GM19463 (cell line): ENCODE measurements around the gene YY1.
"Not testable (repeated sequence)": the region's sequence is repeated elsewhere in the genome, so short reads cannot be mapped to it uniquely, and the experiment has no call there.

Experiments used
- ATAC-seq: cut with Tn5 transposase; IDR thresholded peaks from one replicate; pipeline ENCODE4 v1.9.1; 2021; ENCODE audit warnings: mild to moderate bottlenecking, moderate library complexity; ENCODE audit not compliant: unreplicated experiment

The YY1 gene

GRCh38 chr14:100294213-100294962, 55.4 kb downstream of the YY1 start:
- ATAC-seq = peak; percentile 41

DNA sequence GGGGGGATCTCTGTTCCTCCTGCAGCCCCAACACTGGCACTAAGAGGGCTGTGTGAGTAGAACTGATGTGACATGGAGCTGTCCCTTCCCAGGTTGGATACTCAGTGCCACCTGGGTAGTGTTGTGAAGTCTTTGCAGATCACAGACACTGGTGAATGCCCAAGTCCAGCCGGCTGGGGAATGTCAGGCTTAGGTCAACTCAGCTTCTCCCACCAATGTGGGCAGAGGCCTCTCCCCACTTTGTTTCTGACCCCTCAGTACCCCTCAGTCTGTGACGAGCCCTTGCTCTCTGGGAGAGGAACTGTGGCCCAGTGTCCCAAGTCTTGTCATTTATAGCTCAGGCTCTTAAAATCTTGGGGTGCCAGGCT, 56.0 kb downstream of the YY1 start:
- ATAC-seq = no peak

- ATAC-seq = no peak
Measured at GRCh38 chr14:100295376-100296105, 56.6 kb downstream of the YY1 start.

- ATAC-seq = no peak
Measured at GRCh38 chr14:100296106-100296651, 57.2 kb downstream of the YY1 start.

GRCh38 chr14:100296729-100297128, 57.8 kb downstream of the YY1 start:
- ATAC-seq = not testable (repeated sequence)

GRCh38 chr14:100297320-100298300, 58.7 kb downstream of the YY1 start:
- peak; percentile 86 for ATAC-seq

DNA sequence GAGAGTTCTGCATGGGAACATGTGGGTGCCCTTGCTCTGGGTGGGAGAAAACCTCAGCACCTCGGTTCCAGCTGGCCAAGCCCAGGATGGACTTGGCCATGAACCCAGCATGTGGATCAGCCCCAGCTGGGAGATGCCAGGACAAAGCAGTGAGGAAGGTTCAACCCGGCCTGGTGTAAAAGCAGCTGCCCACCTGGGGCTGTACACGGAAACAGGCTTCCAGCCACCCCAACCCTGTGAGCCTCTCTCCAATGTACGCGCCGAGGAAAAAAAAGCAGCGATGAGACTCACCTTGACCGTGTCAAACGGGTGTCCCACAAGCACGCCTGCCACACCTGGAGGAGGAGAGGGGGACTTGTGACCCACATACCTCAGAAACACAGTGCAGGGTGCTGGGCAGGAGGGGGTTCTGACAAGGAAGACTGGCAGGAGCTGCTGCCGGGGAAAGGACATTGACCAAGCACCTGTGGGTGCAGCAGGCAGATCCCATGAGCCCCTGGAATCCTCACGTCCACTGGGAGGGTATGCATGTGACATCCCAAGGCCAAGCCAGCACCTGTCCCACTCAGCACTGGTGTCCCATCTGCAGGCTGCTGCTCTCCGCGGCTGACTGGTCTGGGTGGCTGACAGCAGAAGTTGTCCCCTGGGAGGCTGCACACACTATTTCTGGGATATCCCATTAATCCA, 59.8 kb downstream of the YY1 start:
- no peak for ATAC-seq

GRCh38 chr14:100299238-100299560, 60.3 kb downstream of the YY1 start:
- ATAC-seq = no peak

DNA sequence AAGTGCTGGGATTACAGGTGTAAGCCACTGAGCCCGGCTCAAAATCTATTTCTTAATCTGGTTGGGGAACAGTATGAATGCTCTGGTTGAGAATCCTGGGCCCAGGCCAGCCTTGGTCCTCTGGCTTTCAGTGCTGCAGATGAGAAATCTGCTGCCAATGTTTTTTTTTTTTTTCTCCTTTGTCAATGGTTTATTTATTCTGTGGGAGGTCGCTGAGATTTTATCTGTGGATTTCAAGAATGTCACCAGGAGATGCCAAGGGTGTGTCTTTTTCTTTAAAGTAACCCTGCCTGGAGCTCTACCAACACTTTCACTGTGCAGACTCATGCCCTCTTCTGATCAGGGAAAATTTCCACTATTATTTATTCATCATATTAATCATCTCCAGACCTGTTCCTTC, 63.7 kb downstream of the YY1 start:
- ATAC-seq = no peak

DNA sequence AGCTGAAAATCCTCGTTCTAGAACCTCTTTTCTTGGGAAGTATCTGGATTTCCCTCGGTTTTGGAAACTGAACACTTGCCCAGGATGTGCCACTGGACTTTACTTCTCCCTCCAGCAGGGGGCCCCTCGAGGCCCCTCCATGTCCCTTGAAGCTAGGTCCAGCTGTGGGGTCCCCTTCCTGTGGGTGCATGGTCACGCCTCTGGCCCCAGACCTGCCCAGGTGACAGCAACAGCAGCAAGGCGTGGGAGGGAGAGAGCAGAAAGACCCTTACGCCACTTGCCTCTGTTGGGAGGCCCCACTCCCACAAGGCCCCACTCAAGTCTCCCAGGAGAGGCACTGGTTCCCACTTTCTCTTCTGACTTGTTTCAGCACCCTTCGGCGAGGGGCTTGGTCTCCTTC, 64.2 kb downstream of the YY1 start:
- no peak for ATAC-seq

DNA sequence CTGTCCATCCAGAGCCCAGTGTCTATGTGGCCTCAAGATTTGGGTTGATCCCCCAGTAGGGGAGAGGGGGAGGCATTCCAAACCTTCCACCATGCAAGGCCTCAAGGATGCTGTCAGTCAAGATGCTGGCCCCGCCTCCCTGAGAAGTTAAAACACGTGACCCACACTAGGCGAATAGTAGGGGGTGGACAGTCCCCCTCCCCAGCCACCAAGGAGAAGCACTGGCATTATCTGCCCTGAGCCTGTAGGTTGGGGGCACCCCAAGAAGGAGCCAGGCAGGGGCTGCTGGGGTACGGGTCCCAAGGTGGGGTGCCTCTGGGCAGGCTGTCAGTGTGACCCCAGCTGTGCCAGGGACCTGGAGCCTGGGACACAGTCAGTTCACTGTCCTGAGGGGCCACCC, 65.0 kb downstream of the YY1 start:
- ATAC-seq = no peak

DNA sequence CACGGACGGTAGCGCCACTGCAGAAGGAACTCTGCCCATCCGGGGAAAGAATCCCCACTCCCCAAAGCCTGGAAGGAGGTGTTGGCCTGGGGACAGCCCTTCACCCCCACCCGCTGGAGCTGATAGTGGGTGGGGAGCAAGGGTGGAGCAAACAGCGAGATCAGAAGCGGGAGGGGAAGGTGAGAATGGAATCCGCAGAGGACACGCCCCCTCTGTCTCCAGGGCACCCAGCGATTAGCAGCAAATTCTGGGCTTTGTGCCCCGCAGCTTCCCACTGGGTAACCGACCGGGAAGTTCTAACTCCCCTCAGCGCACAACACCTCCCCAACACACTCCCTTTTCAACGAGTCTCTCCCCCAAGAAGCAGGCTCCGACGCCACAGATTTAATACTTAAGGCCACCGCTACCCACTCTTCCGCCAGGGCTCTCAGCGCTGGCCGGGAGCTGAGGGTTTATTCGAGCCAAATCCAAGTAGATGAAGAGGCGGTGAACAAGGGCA, 65.9 kb downstream of the YY1 start:
- no peak for ATAC-seq

DNA sequence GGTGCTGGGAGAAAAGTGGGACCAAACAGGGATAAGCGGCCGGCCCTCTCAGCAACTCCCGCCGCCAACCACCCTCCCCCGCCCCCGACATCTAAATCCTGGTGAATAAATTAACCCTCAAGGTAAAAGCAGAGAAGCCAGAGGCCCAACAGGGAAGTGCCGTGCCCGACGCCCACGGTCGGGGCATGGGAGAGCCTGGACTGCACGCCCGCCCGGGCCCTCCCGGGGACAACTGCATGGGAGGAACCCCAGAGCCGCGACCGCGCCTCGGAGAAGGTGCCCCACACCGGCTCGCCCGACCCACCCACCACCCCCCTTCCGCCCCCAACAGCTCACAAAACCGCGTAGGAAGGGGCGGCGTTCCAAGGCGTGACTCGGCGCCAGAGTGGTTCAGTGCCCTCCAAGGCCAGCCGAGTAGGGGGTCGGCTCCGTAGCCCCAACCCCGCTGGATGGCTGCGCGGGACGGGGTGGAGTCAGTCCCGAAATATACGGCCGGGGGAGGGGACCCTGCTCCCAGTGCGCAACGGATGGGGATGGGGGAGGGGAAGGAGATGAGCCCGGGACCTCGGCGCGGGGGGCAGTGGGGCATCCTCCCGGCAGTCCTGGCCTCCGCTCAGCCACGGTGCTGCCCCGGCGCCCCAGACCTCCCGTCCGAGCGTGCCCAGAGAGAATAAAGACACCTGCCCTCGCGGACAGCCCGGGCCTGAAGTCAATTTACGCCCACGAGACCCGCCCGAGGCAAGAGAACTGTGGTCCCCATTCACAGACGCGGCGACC, 66.6 kb downstream of the YY1 start:
- ATAC-seq = no peak

- peak; percentile 89 for ATAC-seq
Measured at GRCh38 chr14:100306101-100306997, 67.4 kb downstream of the YY1 start, which contains the start of gene SLC25A29. TSS of gene SLC25A29 (minus strand) at chr14:100306444. CDS start at chr14:100306232, 212 bp downstream.

DNA sequence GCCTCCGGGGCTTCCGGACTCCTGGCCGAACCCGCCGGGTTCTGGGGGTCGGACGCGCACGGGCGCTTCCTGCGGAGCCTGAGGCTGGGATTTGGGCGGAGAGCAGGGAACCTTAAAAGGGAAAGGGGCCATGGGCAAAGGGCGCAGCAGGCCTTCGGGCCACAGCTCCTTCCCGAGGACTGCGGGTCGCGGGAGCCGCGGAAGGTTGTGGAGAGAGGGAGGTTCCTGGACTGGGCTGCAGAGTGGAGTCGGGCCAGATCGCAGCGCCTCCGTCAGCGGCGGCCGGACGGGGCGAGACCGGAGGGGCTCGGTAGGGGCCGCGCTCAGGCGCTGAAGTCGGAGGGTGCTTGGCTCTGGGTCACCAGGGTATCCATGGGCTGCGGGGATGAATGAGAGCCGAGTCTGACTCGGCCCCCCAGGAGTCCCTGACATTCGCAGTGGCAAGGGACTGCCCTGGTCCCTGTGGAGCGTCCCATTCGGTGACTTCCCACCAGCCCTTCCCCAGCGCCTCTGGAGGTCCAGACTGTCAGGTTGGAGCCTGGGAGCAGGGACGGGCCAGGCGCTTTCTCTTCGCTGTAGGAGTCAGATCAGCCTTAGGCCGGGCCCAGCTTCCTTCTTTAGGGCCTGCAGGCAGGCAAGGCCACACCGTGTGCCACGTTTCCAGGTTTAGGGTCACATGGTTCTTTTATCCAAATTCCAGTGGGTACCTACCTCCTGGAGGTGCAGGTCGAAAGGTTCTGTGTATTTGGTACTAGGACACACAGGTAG, 68.2 kb downstream of the YY1 start:
- ATAC-seq = peak; percentile 5

DNA sequence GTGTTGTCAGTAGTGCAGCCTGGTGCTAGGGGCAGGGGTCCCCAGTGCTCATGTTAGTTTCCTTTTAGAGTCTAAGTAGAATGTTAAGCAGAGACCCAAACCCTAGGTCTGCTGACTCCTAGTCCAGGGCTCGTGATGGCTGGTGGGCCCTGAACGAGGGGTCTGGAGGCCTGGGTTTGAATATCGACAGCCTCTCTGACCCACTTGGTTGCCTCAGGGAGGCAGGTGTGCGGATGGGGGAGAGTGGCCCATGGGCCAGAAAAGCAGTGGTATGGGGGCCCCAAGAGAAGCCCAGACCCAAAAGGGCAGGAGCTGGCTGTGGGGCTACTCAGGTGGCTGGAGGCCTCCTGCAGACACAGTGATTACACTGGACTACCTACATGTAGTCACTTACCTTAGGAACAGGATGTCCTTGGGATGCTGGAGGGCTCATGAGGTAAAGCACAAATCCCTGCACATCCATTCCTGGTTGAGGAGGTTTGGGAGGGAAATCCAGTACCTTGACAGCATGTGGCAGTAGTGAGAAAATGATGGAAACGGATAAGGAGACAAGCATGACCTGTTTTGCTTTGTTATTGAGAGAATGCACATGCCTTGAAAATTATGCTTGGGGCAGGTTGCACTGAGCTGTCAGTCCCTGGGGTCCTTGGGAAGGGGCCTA, 69.0 kb downstream of the YY1 start:
- ATAC-seq = no peak

- ATAC-seq = not testable (repeated sequence)
Measured at GRCh38 chr14:100308427-100308792, 69.5 kb downstream of the YY1 start.
